HG03354 (cell line): ENCODE measurements around the gene TBC1D8.

Experiments used
- ATAC-seq: cut with Tn5 transposase; IDR thresholded peaks from one replicate; pipeline ENCODE4 v1.9.1; 2021; ENCODE audit warnings: mild to moderate bottlenecking; ENCODE audit not compliant: unreplicated experiment, poor library complexity, severe bottlenecking

The TBC1D8 gene

GRCh38 chr2:100968146-100969145, 182.7 kb downstream of the TBC1D8 start:
- ATAC-seq: no peak

DNA sequence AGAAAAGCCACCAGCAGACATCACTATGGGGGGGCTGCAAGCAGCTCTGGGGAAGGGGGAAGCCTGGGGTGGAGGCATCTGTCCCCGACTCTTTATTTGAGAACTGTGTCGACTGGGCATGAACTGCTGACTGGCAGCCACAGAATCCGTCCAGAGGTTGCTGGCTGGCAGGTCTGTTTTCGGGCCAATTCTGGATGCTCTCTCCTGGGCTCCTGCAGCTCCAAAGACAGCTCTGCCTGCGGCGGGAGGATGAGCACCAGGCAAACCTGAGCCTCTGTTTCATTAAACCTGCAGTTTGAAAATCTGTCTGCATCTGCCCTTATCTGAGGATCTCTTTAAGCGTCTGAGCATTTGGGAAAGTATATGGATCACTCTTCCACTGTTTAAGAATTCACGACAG, 183.5 kb downstream of the TBC1D8 start:
- ATAC-seq: no peak

DNA sequence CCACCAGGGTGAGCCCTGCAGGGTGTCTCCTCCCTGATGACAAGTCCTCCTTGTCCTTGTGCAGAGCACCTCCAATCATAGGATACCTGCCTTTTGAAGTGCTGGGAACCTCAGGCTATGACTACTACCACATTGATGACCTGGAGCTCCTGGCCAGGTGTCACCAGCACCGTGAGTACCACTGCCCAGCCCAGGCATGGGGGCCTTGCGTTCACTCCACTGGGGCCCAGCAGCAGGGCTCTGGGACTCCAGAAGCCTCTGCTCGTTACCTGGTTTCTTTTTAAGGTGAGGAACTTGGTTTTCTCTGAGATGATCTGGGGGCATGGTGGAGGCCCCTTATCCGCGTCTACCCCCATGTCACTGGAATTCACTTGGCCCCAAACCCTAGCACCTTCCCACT, 185.6 kb downstream of the TBC1D8 start:
- ATAC-seq: no peak

DNA sequence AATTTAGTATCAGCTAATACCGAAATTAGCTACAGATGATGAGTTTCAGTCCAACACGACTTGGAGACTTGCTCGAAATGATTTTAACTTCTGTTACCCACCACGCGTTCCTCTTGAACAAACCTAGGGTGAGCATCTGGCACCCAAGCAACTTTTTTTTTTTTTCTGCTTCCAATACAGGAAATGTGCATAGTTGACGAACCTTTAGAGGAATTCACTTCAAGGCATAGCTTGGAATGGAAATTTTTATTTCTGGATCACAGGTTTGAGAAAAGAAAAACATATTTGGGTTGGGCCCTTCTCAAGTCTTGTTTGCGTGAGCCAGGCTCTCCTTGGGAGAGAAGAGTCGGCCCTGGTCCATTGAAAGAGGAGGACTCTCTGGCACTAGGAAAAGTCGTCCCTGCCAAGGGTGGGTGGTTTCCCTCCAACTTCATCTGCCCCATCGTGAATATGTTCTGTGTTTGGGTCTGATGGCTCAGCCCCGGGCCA, 186.5 kb downstream of the TBC1D8 start:
- no peak for ATAC-seq

DNA sequence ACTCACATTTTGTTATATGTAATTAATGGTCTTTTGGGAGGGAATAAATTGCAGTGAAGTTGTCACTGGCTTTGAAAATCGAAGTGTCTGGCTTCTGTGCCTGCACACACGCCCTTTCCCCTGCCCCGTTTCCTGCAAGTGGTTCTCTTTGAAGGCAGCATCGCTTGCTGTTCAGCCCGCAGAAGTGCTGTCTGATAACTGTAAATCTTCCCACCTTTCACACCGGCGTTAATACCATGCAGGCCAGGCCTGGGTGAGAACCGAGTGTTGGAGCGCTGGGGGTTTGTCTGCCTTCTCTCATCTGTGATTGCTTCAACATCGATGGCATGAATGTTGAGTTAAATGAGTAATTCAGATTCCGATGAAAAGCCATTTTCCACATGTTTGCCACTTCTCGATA, 187.0 kb downstream of the TBC1D8 start:
- no peak for ATAC-seq

DNA sequence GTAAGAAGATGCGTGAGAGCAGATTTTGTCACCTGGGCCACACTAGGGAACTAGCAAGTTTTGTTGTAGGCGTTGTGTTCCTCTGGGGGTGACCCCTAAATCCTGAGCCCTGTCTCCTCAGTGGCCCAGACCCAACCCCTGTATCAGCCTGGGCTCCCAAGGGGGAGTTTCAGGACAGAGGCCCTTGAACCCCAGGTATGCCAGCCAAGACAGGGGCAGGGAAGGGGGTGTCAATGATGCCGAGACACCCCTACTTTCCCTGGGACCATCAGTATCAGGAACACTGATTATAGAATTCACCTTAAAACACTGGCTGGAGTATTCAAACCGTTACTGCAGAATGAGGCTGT, 188.2 kb downstream of the TBC1D8 start:
- ATAC-seq: no peak

GRCh38 chr2:100962366-100963025, 188.7 kb downstream of the TBC1D8 start:
- no peak for ATAC-seq

DNA sequence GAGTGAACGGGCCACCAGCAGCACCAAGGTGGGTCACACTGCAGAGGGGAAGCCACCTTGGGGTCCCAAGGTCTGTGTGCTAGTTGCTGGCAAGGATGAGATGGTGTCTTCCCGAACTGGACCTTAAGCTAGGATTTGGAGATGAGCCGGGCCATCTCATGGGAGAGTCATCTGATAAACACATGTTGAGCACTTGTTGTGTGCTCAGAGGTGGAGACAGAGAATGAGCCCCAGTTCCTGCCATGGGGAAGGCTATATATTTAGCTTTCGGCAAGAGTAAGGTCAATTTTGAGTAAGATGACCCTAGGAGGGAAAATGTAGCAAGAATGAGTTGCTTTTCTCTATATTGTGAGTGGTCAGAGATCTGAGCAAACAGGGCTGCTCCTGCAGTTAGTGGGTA, 190.5 kb downstream of the TBC1D8 start:
- no peak for ATAC-seq

GRCh38 chr2:100959225-100959880, 191.8 kb downstream of the TBC1D8 start:
- ATAC-seq: no peak

- ATAC-seq: no peak
Measured at GRCh38 chr2:100957996-100958653, 193.1 kb downstream of the TBC1D8 start.
